ES-I3 (cell line): Measurements from ENCODE around the gene TRAK1.
"Not testable (repeated sequence)": the region's sequence is repeated elsewhere in the genome, so short reads cannot be mapped to it uniquely, and the experiment has no call there.

Experiments used
- H3K36me3 ChIP-seq: 2 replicates; pipeline ENCODE4 v1.6.1; 2013; ENCODE audit warnings: mild to moderate bottlenecking, low read length, control low read depth, moderate library complexity; ENCODE audit not compliant: insufficient read depth
- H3K4me1 ChIP-seq: 2 replicates; pipeline ENCODE4 v1.6.1; 2013; ENCODE audit warnings: mild to moderate bottlenecking, control low read depth, low read length; ENCODE audit not compliant: insufficient read depth
- H3K9ac ChIP-seq: 2 replicates; pipeline ENCODE4 v1.6.1; 2013; ENCODE audit warnings: low read depth, mild to moderate bottlenecking, low read length, moderate library complexity
- H3K9me3 ChIP-seq: 2 replicates; pipeline ENCODE4 v1.6.1; 2013; ENCODE audit warnings: mild to moderate bottlenecking, low read length, moderate library complexity; ENCODE audit not compliant: control insufficient read depth, insufficient read depth

TRAK1 gene

GRCh38 chr3:42097566-42097946 is 6.4 kb downstream of the TRAK1 start:
- Histone ChIP-seq H3K4me1 (peaks cover 15% of the 10 kb centered on the region), H3K9ac (no peak overlapping the region), H3K36me3 (no peaks in the 10 kb centered on the region), H3K9me3 (no peaks in the 10 kb centered on the region)

- Histone ChIP-seq H3K9me3 (no peaks in the 10 kb centered on the region), H3K36me3 (no peaks in the 10 kb centered on the region), H3K4me1 (peaks cover 15% of the 10 kb centered on the region), H3K9ac (no peak overlapping the region)
Measured at GRCh38 chr3:42098171-42098570, 7.0 kb downstream of the TRAK1 start.

DNA sequence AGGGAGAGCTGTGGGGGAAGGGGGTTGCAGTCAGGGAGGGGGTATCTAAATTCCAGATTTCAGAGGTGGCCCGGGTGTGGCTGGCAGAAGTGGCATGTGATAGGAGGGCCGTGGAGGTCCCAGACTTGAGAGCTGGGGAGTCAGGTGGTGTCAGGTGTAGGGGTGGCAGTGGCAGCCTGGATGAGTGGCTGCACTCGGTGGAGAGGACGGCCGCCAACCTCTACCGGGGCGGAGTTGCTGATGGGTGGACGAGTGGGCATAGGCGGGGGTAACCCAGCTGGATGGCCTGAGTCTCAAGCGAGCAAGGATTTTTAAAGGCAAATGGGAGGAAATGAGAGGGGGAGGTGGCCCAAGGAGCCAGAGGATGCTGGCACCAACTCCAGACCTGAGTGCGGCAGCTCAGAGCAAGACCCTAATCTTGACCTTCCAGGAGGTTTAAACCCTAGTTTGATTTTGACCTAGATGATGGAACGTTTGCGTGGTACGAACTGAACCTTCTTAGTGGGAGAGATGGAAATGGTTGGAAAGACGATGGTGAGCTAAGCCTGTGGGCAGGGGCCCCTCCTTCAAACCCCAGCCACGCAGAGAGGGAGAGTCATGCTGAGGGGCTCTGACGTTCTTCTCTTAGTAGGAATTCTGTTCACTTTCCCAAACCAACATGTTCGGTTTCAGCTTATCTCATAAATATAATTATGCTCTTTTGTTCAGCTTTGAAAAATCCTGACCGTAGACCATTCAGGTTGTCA is 8.0 kb downstream of the TRAK1 start:
- Histone ChIP-seq H3K9ac (no peak overlapping the region), H3K4me1 (peaks cover 15% of the 10 kb centered on the region), H3K9me3 (no peaks in the 10 kb centered on the region), H3K36me3 (no peaks in the 10 kb centered on the region)

GRCh38 chr3:42101048-42101447 is 9.9 kb downstream of the TRAK1 start:
- peaks cover 15% of the 10 kb centered on the region for H3K4me1 ChIP-seq
- H3K9me3 ChIP-seq, result no peaks in the 10 kb centered on the region
- H3K36me3 ChIP-seq, result no peaks in the 10 kb centered on the region
- no peak overlapping the region for H3K9ac ChIP-seq

GRCh38 chr3:42101481-42101880 is 10.3 kb downstream of the TRAK1 start:
- Histone ChIP-seq H3K9ac (no peak overlapping the region), H3K4me1 (peaks cover 15% of the 10 kb centered on the region), H3K9me3 (no peaks in the 10 kb centered on the region), H3K36me3 (no peaks in the 10 kb centered on the region)

DNA sequence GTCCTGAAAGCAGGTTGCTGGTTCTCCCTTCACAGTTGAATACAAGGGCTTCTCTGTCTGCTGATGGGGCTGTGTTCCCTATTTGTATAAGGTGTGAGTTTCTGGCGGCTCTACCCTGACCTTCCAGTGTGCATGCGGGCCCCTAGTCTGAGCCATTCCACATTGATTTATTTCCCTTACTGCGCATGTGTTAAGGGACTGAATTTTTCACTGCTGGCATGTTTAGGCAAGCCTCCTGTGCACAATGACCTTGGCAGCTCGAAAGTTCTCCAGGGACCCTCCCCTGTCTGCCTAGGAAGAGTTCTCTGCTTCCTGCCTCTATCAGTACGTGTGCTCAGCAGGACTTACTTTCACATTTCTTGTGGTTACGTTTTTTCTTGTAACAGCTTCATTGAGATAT is 11.4 kb downstream of the TRAK1 start:
- Histone ChIP-seq H3K9me3 (no peaks in the 10 kb centered on the region), H3K36me3 (no peaks in the 10 kb centered on the region), H3K9ac (no peak overlapping the region), H3K4me1 (peaks cover 15% of the 10 kb centered on the region)

GRCh38 chr3:42103921-42104665 is 12.9 kb downstream of the TRAK1 start:
- not testable (repeated sequence) for H3K36me3 ChIP-seq, H3K4me1 ChIP-seq, H3K9ac ChIP-seq, H3K9me3 ChIP-seq

DNA sequence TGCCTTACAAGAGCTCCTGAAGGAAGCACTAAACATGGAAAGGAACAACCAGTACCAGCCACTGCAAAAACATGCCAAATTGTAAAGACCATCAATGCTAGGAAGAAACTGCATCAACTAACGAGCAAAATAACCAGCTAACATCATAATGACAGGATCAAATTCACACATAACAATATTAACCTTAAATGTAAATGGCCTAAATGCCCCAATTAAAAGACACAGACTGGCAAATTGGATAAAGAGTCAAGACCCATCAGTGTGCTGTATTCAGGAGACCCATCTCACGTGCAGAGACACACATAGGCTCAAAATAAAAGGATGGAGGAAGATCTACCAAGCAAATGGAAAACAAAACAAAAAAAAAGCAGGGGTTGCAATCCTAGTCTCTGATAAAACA is 14.8 kb downstream of the TRAK1 start:
- not testable (repeated sequence) for H3K36me3 ChIP-seq

DNA sequence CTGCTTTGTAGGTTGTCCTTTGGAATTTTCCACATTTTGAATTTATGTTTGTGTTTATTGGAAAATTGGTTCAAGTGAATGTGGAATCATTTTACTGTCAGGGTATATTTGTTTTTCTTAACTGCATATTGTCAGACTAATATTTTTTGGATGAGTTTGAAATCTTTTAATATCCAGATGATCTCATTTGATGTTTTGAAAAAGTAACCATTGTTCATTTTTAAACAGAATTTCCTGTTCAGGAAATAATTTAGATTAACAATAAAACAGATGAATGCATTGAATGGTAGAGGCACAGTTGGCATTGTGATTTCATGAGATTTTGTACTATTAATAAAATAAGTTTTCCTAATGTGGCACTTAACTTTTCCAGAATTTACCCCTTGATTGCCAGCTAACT is 15.5 kb downstream of the TRAK1 start:
- H3K9ac ChIP-seq, result no peak overlapping the region
- H3K9me3 ChIP-seq, result no peaks in the 10 kb centered on the region
- no peaks in the 10 kb centered on the region for H3K36me3 ChIP-seq
- H3K4me1 ChIP-seq, result no peaks in the 10 kb centered on the region

More for the DNA sequence above, 14.8 kb downstream of the TRAK1 start:
- not testable (repeated sequence) for H3K9me3 ChIP-seq, H3K4me1 ChIP-seq, H3K9ac ChIP-seq

DNA sequence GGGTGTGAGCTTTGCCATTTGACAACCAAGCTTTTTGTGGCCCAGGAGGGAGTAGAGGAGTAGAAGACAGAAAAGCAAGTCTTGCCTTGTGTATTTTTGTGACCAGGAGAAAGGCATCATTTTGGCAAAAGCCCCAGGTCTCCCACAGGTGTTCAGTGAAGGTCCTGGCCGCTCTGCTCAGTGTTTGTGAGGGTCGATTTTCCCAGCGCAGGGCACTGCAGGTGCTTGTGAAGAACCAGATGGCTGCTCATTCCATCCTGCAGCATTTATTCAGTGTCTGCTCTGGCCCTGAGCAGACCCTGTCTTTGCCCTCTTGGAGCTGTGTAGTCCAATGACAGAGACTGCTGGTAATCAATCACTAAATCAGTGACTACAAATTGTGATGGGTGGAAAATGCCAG is 19.5 kb downstream of the TRAK1 start:
- H3K9me3 ChIP-seq, result no peaks in the 10 kb centered on the region
- H3K36me3 ChIP-seq, result no peaks in the 10 kb centered on the region
- H3K9ac ChIP-seq, result no peak overlapping the region
- H3K4me1 ChIP-seq, result no peaks in the 10 kb centered on the region

DNA sequence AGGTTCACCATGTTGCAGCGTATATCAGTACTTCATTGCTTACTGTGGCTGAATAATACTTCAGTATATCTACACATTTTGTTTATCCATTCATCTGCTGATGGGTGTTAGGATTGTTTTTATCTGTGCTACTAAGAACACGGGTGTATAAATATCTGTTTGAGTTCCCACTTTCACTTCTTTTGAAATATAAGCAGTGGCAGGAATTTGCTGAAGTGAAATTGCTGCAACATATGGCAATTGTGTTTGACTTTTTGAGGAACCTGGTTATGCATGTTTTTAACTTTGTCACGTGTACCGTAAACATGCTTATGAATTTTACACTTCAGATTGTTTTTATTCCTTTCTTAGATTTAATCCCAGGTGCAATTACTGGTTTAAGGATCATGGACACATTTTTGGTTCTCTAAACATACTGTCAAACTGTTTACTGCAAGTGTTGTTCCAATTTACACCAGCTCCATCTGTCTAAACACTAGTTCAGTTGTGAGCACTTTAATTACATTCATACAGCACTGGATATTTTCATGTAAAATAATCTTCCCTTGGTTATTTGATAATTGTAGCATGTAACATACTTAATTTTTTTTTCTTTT is 23.1 kb downstream of the TRAK1 start:
- no peaks in the 10 kb centered on the region for H3K36me3 ChIP-seq
- H3K9ac ChIP-seq, result no peak overlapping the region
- H3K9me3 ChIP-seq, result no peaks in the 10 kb centered on the region
- H3K4me1 ChIP-seq, result peaks cover 4% of the 10 kb centered on the region

DNA sequence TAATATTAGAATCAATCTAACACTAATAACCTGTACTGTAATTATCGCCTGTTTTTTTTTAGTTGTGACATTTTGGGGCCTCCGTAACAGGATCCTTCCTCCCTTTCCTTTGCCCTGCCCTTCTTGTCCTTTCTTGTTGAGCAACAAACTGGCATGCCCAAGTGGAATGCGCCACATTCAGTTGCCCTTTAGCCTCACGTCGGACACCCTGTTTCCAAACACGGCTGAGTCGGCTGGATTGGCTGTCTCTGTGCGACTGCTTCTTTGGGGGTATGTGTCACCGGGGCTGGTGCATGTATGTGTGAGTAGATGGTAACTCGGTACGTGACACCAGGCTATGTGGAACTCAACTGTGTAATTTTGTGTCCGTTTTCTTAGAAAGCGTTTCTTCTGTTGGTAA is 24.1 kb downstream of the TRAK1 start:
- Histone ChIP-seq H3K9me3 (no peaks in the 10 kb centered on the region), H3K4me1 (peaks cover 4% of the 10 kb centered on the region), H3K36me3 (no peaks in the 10 kb centered on the region), H3K9ac (no peak overlapping the region)

DNA sequence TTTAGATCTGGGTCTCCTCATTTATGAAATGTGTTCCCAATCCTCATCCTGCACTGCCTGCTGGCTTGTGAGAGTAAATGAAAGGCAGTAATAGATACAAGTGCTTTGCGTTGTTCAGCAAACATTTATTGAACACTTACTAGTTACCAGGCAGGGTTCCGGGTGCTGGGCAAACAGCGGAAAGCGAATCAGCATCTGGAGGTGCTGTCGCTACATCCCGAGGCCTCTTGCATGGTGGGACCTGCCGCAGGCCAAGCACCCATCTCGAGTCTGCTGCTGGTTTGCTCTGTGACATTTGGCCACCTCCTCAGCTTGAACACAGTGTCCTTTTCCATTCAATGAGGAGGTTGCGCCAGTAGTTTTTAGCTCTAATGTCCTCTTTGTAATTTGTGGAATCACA is 24.8 kb downstream of the TRAK1 start:
- Histone ChIP-seq H3K36me3 (no peaks in the 10 kb centered on the region), H3K9ac (no peak overlapping the region), H3K4me1 (peaks cover 6% of the 10 kb centered on the region), H3K9me3 (no peaks in the 10 kb centered on the region)

- Histone ChIP-seq H3K9me3 (no peaks in the 10 kb centered on the region), H3K4me1 (peaks cover 6% of the 10 kb centered on the region), H3K36me3 (no peaks in the 10 kb centered on the region), H3K9ac (no peak overlapping the region)
Measured at GRCh38 chr3:42116466-42116865, 25.3 kb downstream of the TRAK1 start.
